ENCODE results near the gene TRIM54.
"Not testable (repeated sequence)": the region's sequence is repeated elsewhere in the genome, so short reads cannot be mapped to it uniquely, and the experiment has no call there.

Gene TRIM54

DNA sequence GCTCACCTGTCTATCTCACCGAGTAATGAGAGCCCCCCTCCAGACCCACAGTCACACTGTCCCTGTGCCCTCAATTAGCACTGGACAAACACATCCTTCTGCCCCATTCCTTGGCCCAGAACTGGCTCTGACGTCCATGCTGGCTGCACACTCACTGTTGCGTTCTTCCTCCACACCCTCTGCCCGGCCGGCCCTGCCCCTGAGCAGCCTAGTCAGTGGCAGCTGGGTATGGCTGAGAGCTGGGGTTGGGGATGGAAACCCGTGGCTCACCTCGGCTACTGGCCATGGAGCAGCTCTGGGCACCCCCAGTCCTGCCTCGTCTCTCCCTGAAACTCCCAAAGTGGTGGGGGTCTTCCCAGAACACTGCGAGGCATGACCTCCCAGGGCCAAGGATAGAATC, 32.5 kb downstream of the TRIM54 start:
- DNase-seq = no peak

DNA sequence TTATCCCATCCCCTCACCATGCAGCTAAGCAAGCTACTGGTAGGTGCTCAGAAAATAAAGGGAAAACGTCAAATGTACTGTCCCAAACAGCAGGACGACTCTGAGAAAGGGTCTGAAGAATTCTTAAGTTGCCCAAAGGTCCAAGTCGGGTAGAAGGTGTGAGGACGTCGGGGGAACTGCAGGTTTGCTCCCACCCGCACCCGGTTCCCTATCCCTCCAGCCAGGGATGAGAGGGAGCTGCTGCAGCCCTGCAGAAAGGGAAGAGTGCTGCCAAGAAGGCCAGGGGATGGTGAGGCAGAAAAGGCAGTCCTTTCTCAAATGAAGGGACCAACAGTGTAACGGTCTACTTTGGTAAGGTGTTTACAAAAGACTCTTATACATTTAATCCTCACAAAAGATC, 32.9 kb downstream of the TRIM54 start:
- no peak for DNase-seq

DNA sequence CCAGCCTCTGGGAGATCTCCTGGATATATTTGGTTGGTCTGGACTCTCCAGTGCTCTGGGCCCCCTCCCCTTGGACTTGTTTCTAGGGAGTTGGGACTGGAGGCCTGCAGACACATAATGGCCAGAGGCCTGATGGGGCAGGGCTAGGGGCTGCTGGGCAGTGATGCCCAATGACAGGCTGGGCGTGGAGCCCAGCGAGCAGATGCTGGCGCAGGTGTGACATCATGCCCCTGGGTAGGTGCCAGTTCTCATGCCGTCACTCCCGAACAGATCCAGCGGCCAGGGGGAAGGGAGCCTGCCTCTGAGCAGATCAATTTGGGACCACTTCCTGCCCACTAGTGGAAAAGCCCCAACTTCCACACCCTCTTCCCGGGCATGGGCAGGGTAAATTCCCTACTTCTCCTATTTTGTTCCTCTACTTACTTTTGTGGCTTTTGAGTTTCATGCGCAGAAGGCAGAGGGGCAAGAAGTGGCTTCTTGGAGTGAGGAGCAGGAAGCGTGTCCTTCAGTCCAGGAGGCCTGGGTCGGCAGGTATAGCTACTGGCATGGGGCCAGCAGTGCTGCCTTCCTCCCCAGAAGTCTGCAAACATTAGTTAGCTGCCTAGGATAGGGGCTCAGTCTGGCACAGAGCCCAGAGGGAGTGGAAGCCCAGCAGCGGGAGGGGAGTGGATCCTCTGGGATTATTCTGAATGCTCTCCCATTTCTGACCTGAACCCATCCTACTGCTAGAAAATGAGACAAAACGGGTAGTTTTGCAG, 34.6 kb downstream of the TRIM54 start:
- DNase-seq = no peak

DNA sequence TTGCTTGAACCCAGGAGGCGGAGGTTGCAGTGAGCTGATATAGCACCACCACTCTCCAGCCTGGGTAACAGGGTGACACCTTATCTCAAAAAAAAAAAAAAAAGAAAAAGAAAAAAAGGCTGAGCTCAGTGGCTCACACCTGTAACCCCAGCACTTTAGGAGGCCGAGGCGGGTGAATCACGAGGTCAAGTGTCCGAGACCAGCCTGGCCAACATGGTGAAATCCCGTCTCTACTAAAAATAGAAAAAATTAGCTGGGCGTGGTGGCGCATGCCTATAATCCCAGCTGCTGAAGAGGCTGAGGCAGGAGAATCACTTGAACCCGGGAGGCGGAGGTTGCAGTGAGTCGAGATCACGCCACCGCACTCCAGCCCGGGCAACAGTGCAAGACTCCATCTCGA, 37.6 kb downstream of the TRIM54 start:
- DNase-seq = not testable (repeated sequence)

DNA sequence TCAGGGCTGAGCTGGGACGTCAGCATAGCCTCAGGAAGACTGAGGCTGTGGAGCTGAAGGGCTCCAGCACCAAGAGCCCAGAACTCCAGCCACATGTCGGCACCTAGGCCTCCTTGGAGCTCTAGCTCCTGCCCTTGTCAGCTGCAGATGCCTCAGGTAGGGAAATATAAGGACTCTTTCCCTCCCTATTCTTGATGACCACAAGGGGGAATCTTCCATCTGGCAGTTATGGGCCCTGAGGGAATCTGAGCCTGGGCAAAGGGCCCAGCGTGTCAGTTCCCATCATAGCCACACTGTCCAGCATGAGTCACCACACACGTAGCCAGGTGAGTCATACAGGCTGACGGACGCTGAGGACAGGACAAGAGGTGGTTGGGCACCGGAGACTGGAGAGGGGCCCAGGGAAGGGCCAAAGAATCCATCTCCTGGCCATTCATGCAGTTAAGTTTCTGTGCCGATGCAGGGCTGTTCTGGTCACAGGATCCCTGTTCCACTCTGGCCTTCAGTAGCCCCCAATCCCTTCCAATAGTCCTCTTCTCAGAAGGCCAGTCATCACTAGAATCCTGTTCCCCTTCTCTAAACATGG, 38.8 kb downstream of the TRIM54 start:
- no peak for DNase-seq

DNA sequence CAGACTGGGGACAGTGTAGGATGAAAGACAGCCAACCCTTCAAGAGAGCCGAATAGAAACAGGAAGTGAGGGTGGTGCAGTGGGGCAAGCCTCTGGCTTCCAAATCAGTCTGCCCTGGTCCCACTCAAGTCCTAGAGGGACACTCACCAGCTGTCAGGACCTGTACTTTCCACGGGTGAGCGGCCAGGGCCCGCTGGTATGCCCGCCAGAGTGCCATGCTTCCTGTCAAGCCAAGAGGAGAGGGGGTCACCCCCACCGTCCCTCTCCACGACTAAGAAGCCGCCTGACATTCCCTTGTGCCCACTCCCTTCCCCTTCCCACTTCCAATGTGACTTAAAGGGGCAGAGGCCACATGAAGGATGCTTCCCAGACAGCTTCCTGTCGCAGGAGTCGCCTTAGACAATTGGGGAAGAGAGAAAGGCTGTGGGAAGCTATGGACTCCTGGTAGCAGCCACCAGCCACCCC, 40.1 kb downstream of the TRIM54 start:
- DNase-seq = peak in 1 of 5 donors; percentile 8

DNA sequence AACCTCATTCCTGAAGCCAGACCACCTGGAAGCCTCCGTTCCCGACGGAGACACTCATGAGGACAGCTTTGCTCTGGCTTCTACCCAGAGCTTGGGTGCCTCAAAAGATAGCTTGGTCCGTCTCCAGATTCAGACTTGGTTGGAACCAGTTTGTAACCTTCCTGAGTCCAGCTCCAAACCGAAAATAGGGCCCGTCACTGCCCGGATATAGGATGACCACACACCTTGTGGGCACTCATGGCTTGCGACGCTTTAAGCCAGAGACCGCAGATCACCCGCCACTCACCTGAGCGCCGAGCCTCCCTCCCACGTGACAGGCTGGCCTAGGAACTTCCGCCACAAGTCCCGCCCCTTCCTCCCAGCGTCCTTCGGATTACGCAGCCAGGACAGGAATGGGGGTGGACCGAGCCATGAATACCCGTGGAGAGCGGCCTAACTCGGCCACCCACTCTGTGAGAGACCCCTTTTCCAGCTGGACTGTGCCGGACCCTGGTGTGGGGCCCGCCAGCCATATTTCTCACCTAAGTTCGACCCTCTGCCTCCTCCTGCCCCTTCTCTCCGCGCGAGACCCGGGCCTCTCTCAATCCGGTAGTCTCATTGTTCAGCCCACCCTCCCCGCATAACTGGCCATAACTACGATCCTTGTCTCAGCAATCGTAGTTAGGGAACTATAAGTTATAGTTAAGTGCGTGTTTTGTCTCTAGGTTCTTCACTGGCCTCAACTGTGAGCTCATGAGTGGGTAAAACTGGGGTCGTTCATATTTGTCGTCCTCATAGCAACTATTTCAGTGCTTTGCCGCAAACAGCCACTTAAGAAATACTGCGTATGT, 40.8 kb downstream of the TRIM54 start, which contains the start of gene MPV17:
MPV17 (minus strand) TSS at position 332 of the 830 bp plus-strand sequence. CDS start 580 bp downstream, outside the sequence.
- peak; percentile 69 to 87 (median 78) for DNase-seq

DNA sequence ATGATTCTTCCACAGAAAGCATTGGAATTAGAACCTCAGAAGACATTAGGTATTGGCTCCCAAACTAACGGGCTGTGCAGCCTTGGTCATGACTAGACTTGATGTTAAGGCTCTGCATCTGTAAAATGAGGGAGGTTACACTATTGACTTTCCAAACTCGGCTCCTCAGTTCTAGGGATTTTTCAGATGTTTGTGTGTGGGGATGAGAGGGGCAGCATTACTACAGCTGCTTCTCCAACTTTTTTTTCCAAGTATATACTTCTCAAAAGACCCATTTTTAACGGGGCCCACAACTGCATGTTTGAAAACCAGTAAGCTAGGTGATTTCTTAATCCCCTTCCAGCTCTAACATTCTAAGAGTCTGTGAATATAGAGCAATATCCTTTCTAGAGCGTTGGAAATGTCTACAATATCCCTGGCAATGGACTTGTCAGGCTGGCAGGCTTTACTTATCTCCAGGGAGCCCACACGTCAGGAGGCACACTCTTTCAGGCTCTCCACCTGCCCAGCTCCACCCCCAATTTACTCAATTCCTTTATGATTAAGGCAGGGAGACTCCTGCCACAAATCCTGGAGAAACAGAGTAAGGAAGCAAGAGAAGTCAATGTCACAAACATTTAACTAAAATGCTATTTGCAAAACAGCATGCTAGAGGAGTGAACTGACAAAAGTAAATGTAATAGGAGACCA, 41.5 kb downstream of the TRIM54 start:
- DNase-seq = no peak

DNA sequence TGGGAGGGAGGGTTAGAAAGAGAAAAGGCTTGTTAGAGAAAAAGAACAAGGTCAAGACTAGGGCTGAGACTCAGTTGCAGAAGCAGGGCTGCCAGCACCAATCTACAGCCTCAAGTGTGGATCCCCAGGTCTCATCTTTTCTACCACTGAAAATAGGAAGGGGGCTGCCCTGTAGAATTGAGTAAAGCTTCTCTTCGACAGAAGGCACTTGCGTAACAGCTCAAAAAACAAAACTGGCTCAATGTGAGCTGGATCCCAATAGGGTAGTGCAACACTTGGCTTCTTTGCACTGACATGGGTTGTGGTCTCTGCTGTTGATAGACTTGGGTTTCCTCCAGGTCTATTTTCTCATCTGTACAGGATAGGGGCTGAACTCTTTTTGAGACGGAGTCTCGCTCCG, 42.5 kb downstream of the TRIM54 start:
- no peak for DNase-seq

DNA sequence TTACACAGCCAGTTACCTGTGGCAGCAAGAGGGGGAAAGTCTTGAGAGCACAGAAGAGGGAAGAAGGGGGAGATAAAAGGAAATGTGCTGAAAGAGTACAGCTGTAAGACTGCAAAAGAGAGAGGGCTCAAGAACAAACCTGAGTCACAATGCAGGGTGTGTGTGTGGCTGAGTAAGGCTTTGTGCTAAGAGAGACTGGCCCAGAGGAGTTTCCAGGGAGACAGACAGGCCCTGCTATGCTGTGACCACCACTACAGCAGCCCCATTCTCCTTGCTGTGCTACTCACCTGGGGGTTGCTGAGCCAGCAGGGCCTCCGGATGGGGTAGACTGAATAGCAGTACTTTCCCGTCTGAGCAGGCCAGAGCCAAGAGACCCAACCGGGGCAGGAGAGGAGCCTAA, 53.1 kb downstream of the TRIM54 start:
- DNase-seq = no peak

DNA sequence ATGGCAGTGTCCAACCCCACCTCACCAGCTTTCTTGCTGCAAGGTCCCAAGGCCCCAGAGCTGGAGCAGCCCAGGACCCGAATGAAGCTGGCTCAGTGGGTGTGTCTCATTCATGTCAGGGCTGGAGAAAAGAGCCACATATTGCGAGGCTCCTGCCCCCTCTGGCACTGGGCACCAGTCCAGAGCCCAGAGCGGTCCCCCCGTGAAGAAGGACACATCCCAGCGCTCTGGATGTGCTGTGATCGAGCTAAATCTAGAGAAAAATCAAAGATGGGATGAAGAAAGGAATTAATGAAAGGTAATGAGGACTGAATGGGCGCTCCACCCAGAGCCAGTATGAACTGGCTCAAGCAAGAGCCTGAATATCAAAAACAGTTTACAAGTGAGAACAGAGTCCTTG, 53.9 kb downstream of the TRIM54 start:
- no peak for DNase-seq

DNA sequence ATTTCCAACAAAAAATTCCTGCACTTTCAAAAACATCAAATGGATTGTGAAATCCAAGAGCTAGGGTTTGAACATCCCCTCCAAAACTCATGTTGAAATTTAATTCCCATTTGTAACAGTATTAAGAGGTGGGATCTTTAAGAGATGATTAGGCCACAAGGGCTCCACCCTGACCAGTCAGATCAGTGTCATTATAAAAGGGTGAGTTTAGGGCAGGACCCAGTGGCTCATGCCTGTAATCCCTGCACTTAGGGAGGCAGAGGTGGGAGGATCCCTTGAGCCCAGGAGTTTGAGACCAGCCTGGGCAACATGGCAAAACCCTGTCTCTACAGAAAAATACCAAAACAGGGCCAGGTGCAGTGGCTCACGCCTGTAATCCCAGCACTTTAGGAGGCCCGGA, 65.4 kb downstream of the TRIM54 start:
- no peak for DNase-seq

DNA sequence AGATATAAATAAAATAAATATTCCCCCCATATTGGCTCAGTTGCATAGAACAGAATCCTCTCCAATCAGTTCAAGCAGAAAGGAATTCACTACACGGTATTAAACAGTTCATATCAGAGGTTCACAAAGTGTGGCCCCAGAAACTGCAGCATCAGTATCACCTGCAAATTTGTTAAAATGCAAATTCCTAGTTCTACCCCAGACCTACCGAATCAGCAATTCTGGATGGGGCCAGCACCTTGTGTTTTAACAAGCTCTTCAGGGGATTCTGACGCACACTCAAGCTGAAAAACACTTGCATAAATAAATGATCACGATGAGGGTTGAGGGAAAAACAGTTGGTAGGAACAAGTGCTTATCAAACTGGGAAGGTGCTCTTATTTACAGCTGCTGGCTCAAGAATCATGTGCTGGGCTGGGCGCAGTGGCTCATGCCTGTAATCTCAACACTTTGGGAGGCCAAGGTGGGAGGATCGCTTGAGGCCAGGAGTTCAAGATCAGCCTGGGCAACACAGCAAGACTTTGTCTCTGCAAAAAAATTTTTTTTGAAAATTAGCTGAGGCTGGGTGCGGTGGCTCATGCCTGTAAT, 68.0 kb downstream of the TRIM54 start:
- no peak for DNase-seq

DNA sequence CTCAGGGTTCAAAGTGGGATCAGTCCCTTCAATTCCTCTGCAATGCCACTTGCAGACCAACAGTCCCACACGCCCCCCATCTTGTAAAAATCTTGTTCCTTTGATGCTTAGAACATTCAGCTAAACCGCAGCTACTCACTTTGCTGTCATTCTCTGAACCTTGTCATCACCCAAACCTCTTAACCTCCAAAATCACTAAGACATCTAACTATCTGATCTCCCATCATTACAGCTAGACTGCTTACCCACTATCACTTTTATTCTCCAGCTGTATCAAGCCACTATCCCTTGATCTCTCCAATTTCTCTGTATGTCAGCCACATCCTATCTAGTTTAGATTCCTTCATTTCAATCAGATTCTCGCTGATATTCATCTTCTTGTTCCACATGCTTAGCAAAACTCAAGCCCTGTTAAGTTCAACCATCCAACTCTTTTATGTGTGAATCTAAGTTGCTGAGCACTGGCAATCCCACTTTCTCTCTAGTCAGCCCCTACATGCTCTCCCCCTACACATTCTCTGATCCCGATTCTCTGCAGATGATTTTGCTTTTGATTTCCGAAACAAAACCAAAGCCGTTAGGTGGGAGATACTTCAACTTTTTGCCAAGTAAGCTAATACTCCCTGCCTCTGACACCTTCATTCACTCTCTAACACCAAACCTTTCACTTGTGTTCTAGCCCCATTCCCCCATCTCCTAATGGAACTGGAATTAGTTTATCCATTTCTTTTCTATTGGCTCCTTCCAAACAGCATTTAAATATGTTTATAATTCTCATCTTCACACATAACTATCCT, 69.8 kb downstream of the TRIM54 start:
- DNase-seq = no peak

DNA sequence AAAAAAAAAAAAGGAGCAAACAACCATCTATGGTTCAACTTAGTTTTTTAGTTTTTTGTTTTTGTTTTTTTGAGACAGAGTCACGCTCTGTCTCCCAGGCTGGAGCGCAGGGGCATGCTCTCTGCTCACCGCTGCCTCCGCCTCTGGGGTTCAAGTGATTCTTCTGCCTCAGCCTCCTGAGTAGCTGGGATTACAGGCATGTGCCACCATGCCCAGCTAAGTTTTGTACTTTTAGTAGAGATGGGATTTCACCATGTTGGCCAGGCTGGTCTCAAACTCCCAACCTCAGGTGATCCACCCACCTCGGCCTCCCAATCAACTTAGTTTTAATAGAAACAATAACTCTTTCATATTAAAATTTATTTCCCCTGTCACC, 71.1 kb downstream of the TRIM54 start:
- DNase-seq = not testable (repeated sequence)

DNA sequence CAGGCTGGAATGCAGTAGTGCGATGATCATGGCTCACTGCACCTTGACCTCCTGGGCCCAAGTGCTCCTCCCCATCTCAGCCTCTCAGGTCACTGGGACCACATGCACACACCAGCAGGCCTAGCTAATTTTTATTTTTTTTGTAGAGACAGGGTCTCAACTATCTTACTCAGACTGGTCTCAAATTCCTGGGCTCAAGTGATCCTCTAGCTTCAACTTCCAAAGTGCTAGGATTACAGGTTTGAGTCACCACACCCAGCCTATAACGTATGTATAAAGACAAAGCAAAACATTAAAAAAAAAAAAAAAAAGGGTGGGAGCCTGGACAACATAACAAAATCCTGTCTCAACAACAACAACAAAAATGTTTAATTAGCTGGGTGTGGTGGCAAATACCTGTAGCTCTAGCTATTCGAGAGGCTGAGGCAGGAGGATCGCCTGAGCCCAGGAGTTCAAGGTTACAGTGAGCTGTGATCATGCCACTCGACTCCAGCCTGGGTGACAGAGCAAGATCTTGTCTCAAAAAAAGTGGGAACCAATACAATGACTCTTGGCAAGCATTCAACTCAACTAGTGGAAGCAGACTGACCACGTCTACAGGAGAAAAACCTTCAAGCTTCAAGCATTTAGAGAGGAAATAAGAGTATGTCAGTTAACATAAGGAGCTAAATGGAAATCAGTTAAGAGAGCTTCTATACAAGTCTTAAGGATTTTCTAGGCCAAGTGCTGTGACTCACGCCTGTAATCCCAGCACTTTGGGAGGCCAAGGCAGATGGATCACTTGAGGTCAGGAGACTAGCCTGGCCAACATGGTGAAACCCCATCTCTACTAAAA, 71.8 kb downstream of the TRIM54 start:
- DNase-seq = no peak

DNA sequence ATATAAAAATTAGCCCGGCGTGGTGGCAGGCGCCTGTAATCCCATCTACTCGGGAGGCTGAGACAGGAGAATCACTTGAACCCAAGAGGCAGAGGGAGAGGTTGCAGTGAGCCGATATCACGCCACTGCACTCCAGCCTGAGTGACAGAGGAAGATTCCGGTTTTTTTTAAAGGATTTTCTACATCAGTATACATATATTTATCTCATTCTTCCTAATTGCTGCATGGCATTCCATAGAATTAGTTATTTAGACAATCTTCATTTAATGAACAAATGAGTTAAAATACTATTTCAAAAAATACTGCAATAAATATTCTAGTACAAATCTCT, 72.3 kb downstream of the TRIM54 start:
- no peak for DNase-seq

DNA sequence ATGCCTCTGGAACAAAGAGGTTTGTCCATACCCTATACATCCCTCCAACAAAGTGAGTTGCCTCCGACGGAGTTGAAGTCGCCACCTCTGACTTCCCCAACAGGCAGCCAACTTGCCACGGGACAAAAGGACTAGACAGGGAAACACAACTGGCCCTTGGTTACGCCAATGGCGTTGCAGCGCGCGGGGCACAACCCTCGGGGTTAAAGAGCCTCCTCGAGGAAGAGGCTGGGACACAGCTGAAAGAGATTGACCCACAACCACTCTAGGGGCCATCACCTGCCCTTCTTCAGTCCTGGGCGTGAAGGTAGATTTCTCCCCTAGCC, 73.8 kb downstream of the TRIM54 start:
- peak in 2 of 5 donors; percentile 28 to 33 for DNase-seq

DNA sequence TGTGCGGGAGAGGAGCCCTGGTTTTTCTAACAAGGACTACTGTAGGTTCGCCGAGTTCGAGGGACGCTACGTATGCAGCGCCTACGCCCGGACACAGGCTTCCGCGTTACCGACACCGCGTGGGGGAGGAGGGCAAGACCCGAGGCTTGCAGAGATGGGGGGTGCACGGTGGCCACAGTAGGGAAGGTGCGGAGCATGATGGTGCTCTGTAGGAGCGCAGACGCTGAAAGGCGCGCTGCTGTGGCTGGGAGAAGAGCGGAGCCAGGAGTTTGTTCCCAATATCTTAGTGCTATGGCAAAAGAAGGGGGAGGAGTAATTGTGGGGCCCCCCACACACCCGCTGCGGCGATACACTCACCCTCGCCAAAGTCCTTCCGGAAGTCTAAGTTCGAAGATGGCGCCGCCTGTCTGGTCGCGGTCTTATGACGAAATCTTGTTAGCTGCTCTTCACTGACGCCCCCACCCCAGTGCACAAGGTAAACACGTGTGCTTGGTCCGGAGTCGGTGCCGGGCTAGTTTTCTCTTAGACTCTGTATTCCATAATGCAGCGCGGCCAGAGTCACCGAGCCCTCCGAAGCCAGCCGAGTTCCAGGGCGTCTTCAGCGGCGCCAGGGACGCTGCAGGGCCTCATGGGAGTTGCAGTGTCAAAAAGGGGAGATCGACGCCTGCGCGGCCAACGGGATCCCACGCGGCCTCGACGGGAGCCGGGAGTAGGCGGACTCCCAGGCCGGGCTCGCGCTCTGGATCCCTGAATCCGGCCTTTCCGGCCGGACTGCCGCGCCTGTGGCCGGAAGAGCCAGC, 74.4 kb downstream of the TRIM54 start, which contains the start of gene GTF3C2:
GTF3C2 (minus strand) TSS at position 383 of the 800 bp plus-strand sequence. CDS start 13,210 bp downstream, outside the sequence.
- DNase-seq = peak; percentile 80 to 93 (median 89)

Measured in T-helper 1 cell (primary cell).